ENCODE measurements around the gene LHFPL6.

The LHFPL6 gene

DNA sequence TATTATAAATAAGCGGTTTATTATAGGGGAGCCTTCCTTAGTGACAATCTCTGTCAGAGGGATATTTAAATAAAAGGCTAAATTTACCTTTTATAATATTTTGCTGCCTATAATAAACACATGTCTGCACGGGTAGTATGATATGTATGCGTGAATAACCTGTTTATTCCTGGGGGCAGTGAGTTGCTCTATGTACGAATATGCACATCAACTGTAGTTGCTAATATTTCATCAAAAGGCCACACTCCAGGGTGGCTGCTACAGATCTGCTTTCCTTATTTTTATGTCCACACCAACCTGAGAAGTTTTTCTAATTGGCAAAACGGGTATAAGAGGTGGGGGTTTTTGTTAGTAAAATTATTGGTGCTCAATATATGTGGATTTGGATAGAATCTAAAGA is 192.0 kb downstream of the LHFPL6 start:
- no peak for DNase-seq (ENCODE audit: low read depth)

DNA sequence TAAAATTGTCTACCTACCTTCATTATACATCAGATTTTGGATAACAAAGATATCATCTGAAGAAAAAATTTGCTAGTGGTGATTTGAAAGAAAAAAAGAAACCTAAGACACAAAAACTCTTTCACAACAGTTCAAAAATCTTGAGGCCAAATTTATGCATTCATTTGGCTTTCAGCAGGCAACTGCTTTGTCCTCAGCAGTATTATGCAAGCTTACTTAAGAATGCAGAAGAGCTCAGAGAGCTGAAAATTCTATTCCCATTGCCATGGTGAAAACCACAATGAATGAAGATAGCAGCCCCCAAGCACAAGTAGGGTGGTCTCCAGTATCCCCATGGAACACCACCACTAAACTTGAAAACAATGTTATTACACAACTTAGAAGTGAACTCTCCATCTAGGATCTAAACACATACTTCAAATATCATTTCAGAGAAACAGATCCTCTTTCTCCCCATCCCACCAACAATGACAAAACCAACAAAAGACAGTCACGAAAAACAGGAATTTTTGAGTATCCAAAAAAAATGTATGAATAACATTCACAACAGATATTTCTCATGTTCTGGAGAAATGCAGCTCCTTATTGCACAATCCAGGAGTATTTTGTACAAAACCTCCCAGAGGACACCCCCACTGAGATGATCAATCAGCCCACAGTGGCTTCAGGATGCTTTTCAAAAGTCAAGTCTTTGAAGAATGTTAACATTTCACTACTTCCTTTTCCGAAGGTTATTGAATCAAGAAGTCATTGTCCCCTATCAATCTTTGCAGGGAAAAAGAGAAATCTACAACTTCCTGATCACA is 192.7 kb downstream of the LHFPL6 start:
- DNase-seq (ENCODE audit: low read depth): no peak

DNA sequence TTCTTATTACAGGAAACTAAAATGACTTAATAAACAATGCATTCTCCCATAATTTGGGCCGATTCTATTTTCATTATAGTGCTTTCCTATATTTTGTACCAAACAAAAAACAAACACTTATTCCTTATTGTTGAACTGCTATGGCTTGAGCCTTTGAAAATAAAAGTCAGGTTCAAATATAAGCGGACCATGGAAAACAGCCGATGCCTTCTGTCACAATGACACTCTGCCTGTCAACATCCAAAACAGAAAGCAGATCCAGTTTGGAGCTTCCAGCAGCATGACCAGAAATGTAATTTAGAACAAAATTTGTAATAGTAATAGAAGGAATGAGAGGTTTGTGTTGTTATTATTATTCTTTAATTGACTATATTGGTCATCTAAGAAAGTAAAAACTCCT is 194.5 kb downstream of the LHFPL6 start:
- DNase-seq (ENCODE audit: low read depth): no peak

- no peak for DNase-seq (ENCODE audit: low read depth)
Measured at GRCh38 chr13:39407786-39408185, 195.2 kb downstream of the LHFPL6 start.

- no peak for DNase-seq (ENCODE audit: low read depth)
Measured at GRCh38 chr13:39407138-39407537, 195.9 kb downstream of the LHFPL6 start.

DNA sequence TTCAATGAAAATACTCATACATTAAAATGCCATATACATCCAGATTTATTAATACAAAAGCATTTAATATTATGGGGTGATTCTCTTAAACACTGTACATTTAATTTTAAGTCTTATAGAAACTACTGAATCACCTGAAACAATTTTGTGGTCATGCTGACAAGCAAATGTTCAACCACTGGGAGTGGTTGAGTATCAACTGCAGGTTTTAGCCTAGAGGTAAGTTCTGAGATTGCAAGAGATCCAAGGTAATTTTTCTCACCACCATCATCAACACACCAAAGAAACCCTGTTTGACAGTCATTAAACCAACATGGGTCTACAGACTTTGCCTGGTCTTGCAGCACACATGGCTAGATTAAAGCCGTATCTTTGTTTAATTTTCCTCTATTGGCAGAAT is 196.3 kb downstream of the LHFPL6 start:
- no peak for DNase-seq (ENCODE audit: low read depth)

DNA sequence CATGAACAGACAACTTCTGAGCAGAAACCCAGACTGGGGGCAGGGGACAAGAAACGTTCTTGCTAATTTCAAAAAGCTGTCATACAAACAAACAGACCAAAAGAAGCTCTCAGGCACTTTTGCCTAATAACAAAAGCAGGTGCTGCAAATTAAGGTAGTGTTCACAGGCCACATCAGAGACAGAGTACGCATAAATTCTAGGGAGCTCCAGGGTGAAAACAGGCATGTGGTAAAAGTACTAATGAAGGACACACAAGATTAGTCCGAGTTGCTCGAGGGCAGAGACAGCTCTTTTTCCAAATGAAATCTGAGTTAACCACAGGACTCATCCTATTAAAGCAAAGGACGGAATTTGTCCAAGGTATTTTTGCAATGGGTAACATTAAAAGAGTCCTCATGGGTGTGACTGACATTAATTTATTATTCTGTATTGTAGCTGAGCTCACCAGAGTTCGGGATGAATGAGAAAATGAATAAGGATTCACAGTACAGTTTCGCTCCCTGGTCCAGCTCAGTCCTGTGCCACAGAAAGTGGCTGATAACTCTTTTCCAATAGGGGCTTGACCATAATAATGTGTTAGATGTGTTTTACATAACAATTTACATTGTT is 197.3 kb downstream of the LHFPL6 start:
- no peak for DNase-seq (ENCODE audit: low read depth)

DNA sequence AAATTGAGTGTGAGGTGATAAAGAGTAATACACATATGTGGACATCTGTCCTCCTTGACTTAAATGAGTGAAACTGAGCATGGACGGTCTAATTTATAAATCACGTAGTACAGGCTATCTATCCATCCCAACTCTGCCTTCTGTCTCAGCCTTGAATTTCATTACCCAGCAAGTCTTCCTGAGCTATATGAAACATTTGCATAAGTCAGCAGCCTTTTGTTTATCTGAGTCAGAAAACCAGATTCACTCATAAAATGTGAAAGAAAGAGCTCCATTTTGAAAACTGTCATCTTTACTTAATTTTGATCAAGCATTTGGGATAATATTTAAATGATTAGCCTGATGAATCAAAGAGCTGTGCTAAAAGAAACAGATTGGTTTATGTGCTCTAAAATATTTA is 197.9 kb downstream of the LHFPL6 start:
- no peak for DNase-seq (ENCODE audit: low read depth)

- DNase-seq (ENCODE audit: low read depth): no peak
Measured at GRCh38 chr13:39403106-39403505, 199.9 kb downstream of the LHFPL6 start.

DNA sequence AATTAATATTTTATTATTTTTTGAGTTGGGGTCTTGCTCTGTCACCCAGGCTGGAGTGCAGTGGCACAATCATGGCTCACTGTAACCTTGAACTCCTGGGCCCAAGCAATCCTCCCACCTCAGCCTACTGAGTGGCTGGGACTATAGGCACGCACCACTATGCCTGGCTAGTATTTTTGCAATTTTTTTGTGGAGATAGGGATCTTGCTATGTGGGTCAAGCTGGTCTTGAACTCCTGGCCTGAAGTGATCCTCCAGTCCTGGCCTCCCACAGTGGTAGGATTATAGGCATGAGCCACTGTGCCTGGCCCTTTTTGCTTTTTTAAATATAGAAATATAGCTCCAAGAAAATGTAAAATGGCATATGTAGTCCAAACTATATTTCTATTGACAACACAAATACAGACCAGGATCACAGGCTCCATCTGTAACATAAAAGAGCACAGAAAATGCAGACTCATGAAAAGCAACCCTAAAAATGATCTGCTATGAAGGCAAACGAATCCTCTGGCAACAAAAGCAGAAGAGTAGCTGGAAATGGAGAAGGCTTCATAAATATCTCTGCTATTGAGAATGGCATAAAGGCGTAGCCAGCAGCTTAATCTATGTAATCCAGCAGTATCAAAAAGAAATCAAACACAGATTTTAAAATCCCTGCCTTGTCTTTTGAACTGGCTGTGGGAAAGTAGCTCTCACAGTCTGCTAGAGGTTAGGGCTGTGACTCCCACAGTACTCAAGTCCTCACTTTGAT is 200.6 kb downstream of the LHFPL6 start:
- DNase-seq (ENCODE audit: low read depth): no peak

- DNase-seq (ENCODE audit: low read depth): no peak
Measured at GRCh38 chr13:39401756-39402155, 201.2 kb downstream of the LHFPL6 start.

GRCh38 chr13:39401046-39401705 is 201.8 kb downstream of the LHFPL6 start:
- DNase-seq (ENCODE audit: low read depth): no peak

GRCh38 chr13:39399102-39399501 is 203.9 kb downstream of the LHFPL6 start:
- DNase-seq (ENCODE audit: low read depth): no peak

DNA sequence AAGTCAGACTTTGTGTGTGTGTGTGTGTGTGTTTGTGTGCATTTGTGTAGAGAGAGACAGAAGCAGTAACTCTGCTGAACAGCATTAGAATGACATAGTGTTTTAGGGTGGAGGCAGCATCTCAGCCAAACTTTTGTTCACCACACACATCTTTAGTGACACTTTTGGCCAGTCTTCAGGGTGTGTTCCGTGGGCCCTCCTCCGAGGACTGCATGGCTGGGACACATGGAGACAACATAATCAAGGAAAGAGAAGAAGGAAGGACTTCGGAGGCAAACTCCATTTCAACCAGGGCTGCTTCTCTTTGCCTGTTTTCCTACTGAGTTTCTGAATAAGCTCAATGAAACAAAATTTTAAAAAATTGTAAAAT is 205.1 kb downstream of the LHFPL6 start:
- no peak for DNase-seq (ENCODE audit: low read depth)

- DNase-seq (ENCODE audit: low read depth): no peak
Measured at GRCh38 chr13:39397226-39397895, 205.6 kb downstream of the LHFPL6 start.

GRCh38 chr13:39394796-39395678 is 208.0 kb downstream of the LHFPL6 start:
- DNase-seq (ENCODE audit: low read depth): no peak

- no peak for DNase-seq (ENCODE audit: low read depth)
Measured at GRCh38 chr13:39391761-39392160, 211.2 kb downstream of the LHFPL6 start.

DNA sequence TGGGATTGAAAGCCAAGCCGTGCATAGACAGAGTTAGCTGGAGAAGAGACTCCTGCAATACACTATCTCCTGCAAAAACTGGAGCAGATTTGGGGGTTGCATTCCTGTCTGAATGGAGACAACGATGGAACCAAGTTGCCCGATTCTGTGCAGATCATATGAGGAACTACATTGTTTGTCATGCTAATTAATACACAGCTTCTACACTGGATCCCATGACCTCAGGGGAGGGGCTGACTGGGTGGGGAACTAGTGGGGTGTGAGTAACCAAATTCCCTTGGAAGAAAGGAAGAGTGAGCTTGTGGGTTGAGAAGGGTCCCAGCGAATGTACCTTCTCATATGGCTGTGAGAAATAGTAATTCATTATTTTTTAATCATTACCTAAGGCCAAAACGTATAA is 214.0 kb downstream of the LHFPL6 start:
- DNase-seq (ENCODE audit: low read depth): no peak

GRCh38 chr13:39385621-39386231 is 217.3 kb downstream of the LHFPL6 start:
- no peak for DNase-seq (ENCODE audit: low read depth)

DNA sequence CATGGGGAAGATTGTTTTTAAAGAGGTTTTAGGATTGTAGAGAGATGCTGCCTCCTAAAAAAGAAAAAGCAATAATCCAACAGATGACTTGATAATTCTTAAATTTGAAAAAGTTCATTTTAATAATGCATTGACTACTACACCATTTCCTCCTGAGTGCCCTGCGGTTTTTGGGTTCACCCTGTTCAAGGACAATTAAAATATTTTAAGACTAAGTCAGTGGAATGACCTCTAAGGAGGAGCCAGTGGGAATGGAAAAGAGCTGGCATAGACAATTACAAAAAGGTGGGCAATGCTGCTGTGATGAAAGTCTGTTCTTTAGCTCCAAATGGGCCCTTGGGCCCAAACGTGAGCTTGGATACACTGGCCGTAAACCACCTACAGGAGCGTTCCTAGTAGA is 217.8 kb downstream of the LHFPL6 start:
- DNase-seq (ENCODE audit: low read depth): no peak

DNA sequence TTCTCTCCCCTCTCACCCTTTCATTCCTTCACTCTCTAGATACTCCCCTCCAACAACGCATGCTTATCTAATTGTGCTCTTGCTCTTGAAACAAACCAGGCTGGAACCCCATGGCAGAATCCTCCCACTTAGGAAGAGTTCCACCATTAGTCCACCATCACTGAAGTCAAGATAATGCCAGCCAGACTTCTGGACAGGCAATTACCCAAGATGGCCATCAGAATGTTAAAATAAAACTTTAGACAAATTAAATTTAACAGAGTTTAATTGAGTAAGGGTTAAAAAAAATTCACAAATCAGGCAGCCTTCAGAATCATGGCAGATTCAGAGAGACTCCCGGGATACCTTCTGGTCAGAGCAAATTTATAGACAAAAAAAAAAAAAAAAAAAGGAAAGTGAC is 221.5 kb downstream of the LHFPL6 start:
- no peak for DNase-seq (ENCODE audit: low read depth)
